ENCODE data around the gene SORCS2. TPM values are rescaled to one million over a fixed set of nuclear protein-coding genes. Genes with fewer than 3 reads are reported as not detected.

SORCS2 gene
- total RNA-seq, 1 experiment from 2014 or later: 4.1 TPM

- Histone ChIP-seq H2AFZ (ENCODE audit: low read length) (no peak overlapping the region), H3K4me3 (ENCODE audit: low read length) (no peak overlapping the region), H3K4me2 (ENCODE audit: low read length) (no peak overlapping the region), H3K9ac (ENCODE audit: low read length) (no peak overlapping the region), H3F3A (ENCODE audit: low read length, unreplicated experiment) (no peaks in the 10 kb centered on the region), H3K36me3 (ENCODE audit: low read depth, low read length) (no peaks in the 10 kb centered on the region), H3K4me1 (ENCODE audit: insufficient read depth, low read length) (peaks cover 31% of the 10 kb centered on the region), H3K9me3 (ENCODE audit: low read length) (no peaks in the 10 kb centered on the region), H4K20me1 (ENCODE audit: low read length) (no peaks in the 10 kb centered on the region), H3K79me2 (ENCODE audit: low read length) (no peaks in the 10 kb centered on the region), H3K27ac (ENCODE audit: low read length) (no peak overlapping the region), H3K27me3 (ENCODE audit: low read length) (no peaks in the 10 kb centered on the region), H3K9me2 (replicated peaks; ENCODE audit: low read length) (no peaks in the 10 kb centered on the region)
- DNase-seq: no peak
- intact Hi-C loops (cut with micrococcal nuclease): no loop called here
- ATAC-seq: no peak
- no peak for TF ChIP-seq EZH2 (IDR thresholded peaks at IDR 0.05; ENCODE audit: low read length, unreplicated experiment)
- TF ChIP-seq, protein P1, sequence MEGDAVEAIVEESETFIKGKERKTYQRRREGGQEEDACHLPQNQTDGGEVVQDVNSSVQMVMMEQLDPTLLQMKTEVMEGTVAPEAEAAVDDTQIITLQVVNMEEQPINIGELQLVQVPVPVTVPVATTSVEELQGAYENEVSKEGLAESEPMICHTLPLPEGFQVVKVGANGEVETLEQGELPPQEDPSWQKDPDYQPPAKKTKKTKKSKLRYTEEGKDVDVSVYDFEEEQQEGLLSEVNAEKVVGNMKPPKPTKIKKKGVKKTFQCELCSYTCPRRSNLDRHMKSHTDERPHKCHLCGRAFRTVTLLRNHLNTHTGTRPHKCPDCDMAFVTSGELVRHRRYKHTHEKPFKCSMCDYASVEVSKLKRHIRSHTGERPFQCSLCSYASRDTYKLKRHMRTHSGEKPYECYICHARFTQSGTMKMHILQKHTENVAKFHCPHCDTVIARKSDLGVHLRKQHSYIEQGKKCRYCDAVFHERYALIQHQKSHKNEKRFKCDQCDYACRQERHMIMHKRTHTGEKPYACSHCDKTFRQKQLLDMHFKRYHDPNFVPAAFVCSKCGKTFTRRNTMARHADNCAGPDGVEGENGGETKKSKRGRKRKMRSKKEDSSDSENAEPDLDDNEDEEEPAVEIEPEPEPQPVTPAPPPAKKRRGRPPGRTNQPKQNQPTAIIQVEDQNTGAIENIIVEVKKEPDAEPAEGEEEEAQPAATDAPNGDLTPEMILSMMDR (conservative IDR thresholded peaks at IDR 0.05; ENCODE audit: low read depth, low read length): no peak
- TF ChIP-seq EZH2phosphoT487 (IDR thresholded peaks at IDR 0.05; ENCODE audit: borderline replicate concordance, low read length): no peak
- ChIA-PET POLR2A (ENCODE audit: unreplicated experiment) (no interaction called here), CTCF (no interaction called here)
- no TSS peak for BruUV-seq (replicated peaks)
These were observed 460.6 kb downstream of the SORCS2 start for GRCh38 chr4:7652906-7653305.

DNA sequence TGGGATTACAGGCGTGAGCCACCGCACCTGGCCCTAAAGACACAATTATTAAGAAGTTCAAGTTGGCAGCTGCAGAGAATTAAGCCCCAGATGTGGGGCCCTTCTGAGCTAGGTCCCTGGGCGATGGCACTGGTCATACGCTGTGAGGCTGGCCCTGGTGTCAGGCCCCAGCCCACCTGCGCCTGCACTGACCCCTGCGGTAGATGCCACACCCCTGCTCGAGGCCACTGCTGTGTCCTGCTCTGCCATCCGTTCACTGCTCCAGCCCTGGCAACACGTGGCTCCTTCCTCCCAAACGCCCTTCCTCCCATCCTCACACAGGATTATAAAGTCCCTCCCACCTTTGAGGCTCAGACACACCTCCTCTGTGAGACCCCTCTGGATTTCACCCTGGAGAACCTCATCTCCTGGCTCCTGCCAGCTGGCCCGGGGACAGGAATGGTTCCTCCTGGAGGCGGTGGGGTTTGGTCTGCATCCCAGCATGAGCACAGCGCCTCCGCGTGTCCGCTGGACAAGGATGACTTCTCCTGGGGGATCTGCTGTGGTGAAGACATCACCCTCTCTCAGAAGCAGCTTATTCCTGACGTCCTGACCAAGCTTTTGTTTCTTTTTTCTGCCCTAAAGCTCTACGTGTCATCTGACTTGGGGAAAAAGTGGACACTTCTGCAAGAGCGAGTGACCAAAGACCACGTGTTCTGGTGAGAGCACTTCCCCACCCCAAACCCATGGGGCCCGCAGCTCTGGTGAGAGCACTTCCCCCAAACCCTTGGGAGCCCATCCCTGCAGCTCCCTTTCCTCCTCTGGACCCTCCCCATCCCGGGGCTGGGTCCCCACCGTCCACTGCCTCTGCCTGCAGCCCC lies 461.4 kb downstream of the SORCS2 start:
- Histone ChIP-seq H3K4me3 (ENCODE audit: low read length) (no peak overlapping the region), H3K9me2 (replicated peaks; ENCODE audit: low read length) (no peaks in the 10 kb centered on the region), H4K20me1 (ENCODE audit: low read length) (no peaks in the 10 kb centered on the region), H3F3A (ENCODE audit: low read length, unreplicated experiment) (no peaks in the 10 kb centered on the region), H3K4me1 (ENCODE audit: insufficient read depth, low read length) (peaks cover 23% of the 10 kb centered on the region), H2AFZ (ENCODE audit: low read length) (no peak overlapping the region), H3K4me2 (ENCODE audit: low read length) (no peak overlapping the region), H3K27ac (ENCODE audit: low read length) (no peak overlapping the region), H3K9me3 (ENCODE audit: low read length) (no peaks in the 10 kb centered on the region), H3K36me3 (ENCODE audit: low read depth, low read length) (no peaks in the 10 kb centered on the region), H3K79me2 (ENCODE audit: low read length) (no peaks in the 10 kb centered on the region), H3K27me3 (ENCODE audit: low read length) (no peaks in the 10 kb centered on the region), H3K9ac (ENCODE audit: low read length) (no peak overlapping the region)
- DNase-seq (no peak), ATAC-seq (no peak)
- no TSS peak for BruUV-seq (replicated peaks)
- POLR2A ChIA-PET (ENCODE audit: unreplicated experiment): no interaction called here
- intact Hi-C loops (cut with micrococcal nuclease): no loop called here
- TF ChIP-seq EZH2phosphoT487 (IDR thresholded peaks at IDR 0.05; ENCODE audit: borderline replicate concordance, low read length) (no peak), EZH2 (IDR thresholded peaks at IDR 0.05; ENCODE audit: low read length, unreplicated experiment) (no peak)
- TF ChIP-seq, protein P1 (conservative IDR thresholded peaks at IDR 0.05; ENCODE audit: low read depth, low read length): no peak
- CTCF ChIA-PET: no interaction called here

Data from PC-3 (cell line).